HG03460 (cell line): Measurements from ENCODE around the gene PIK3R1.

Experiments used
- ATAC-seq: cut with Tn5 transposase; IDR thresholded peaks from one replicate; pipeline ENCODE4 v1.9.1; 2021; ENCODE audit not compliant: unreplicated experiment

PIK3R1 gene

GRCh38 chr5:68319706-68320412 is 104.3 kb downstream of the PIK3R1 start:
- no peak for ATAC-seq

GRCh38 chr5:68320413-68320986 is 104.9 kb downstream of the PIK3R1 start:
- no peak for ATAC-seq

- ATAC-seq: no peak
These were observed 109.6 kb downstream of the PIK3R1 start for GRCh38 chr5:68325065-68325580.

GRCh38 chr5:68329554-68330255 is 114.1 kb downstream of the PIK3R1 start:
- ATAC-seq: no peak

- no peak for ATAC-seq
These were observed 115.0 kb downstream of the PIK3R1 start for GRCh38 chr5:68330574-68330973.

GRCh38 chr5:68331192-68332079 is 115.9 kb downstream of the PIK3R1 start:
- no peak for ATAC-seq

GRCh38 chr5:68332080-68332451 is 116.5 kb downstream of the PIK3R1 start:
- no peak for ATAC-seq

GRCh38 chr5:68332556-68332955 is 117.0 kb downstream of the PIK3R1 start:
- ATAC-seq: no peak

- ATAC-seq: no peak
These were observed 118.3 kb downstream of the PIK3R1 start for GRCh38 chr5:68333649-68334552.

GRCh38 chr5:68334553-68334886 is 119.0 kb downstream of the PIK3R1 start:
- no peak for ATAC-seq

- no peak for ATAC-seq
These were observed 119.5 kb downstream of the PIK3R1 start for GRCh38 chr5:68335075-68335474.

GRCh38 chr5:68336200-68336599 is 120.6 kb downstream of the PIK3R1 start:
- no peak for ATAC-seq

GRCh38 chr5:68337235-68337634 is 121.7 kb downstream of the PIK3R1 start:
- no peak for ATAC-seq

GRCh38 chr5:68339921-68340321 is 124.4 kb downstream of the PIK3R1 start:
- ATAC-seq: no peak

- ATAC-seq: no peak
These were observed 125.5 kb downstream of the PIK3R1 start for GRCh38 chr5:68341006-68341405.

- ATAC-seq: no peak
These were observed 127.1 kb downstream of the PIK3R1 start for GRCh38 chr5:68342693-68343092.

- peak; percentile 80 for ATAC-seq
These were observed 127.9 kb downstream of the PIK3R1 start for GRCh38 chr5:68343421-68343826.

- peak; percentile 46 for ATAC-seq
These were observed 129.0 kb downstream of the PIK3R1 start for GRCh38 chr5:68344447-68345111.

- no peak for ATAC-seq
These were observed 129.6 kb downstream of the PIK3R1 start for GRCh38 chr5:68345171-68345570.

- ATAC-seq: no peak
These were observed 130.0 kb downstream of the PIK3R1 start for GRCh38 chr5:68345582-68345981.
